GM12801 (cell line): ENCODE results near the gene PDCD4.

ENCODE experiments used
- TF ChIP-seq, protein P1 (sequence below): IDR thresholded peaks from one replicate; pipeline ENCODE4 v1.5.1; 2011; ENCODE audit warnings: control low read depth; ENCODE audit not compliant: insufficient read length; ENCODE audit errors: extremely low read depth

The PDCD4 gene

DNA sequence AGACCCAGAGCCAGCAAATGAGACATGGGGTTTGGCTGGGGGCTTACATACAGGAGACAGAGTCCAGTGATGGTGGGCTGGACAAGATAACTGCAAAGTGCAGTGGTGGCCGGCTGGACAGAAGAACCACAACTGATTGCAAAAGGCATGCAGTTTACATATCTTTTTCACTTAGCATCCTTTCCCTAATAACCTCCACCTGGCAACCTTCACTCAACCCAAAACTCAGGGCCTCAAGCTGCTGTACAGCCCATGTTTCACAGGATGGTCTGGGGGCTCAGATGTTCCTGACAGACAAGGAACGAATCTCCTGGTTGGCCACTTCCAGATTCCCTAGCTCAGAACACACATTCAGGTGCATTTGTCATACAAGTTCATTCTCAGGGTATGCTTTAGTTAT, 7.8 kb upstream of the PDCD4 start:
- TF ChIP-seq, protein P1, sequence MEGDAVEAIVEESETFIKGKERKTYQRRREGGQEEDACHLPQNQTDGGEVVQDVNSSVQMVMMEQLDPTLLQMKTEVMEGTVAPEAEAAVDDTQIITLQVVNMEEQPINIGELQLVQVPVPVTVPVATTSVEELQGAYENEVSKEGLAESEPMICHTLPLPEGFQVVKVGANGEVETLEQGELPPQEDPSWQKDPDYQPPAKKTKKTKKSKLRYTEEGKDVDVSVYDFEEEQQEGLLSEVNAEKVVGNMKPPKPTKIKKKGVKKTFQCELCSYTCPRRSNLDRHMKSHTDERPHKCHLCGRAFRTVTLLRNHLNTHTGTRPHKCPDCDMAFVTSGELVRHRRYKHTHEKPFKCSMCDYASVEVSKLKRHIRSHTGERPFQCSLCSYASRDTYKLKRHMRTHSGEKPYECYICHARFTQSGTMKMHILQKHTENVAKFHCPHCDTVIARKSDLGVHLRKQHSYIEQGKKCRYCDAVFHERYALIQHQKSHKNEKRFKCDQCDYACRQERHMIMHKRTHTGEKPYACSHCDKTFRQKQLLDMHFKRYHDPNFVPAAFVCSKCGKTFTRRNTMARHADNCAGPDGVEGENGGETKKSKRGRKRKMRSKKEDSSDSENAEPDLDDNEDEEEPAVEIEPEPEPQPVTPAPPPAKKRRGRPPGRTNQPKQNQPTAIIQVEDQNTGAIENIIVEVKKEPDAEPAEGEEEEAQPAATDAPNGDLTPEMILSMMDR, result no peak

DNA sequence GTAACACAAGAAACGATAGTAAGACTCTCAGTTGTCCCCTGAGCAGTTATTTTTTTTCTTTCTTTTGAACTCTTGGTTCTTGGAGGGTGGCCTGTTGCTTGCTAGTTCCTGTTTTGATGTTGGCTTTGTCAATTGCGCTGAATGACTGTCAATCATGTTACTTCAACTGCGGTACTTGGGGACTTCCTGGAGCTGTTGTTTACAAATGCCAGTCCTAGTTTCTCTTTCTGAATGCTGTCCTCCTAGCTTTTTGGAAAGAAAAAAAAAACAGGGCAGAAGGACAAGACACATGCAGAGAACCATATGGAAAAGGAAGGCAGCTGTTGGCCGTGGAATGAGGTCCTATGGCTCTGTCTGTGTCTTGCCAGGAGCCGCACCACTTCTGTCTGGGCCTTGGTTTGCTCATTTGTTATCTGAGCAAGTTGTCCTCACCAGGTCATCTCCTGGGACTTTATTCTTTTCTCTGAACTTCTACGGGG, 7.0 kb upstream of the PDCD4 start:
- TF ChIP-seq, protein P1, result no peak

DNA sequence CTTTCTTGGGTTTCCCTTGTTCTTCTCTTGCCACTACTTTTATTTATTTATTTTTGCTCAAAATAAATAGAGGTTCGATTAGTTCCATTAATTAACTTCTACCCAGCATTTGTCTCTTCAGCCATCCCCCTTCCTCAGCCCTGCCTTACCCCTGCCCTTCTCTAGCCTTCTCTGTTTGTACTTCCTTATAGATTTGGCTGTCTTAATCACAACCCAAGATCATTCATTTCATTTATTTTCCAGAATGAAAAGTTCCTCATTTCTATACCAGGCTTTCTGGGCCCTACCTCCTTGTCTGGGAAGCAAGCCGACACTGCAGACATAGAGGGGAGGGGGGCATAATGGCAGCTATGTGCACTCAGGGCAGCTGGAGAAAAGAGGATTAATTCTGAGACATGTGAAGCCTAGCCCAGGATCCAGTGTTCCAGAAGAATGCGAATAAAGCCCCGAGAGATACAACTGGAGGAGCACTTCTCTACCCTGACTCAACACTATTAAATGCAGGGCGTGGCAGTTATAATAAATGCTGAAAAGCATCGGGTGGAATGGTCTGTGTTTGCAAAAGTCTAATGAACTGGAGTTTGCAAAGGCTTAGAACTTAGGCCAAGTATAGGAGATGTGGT, 6.4 kb upstream of the PDCD4 start:
- TF ChIP-seq, protein P1, result no peak

DNA sequence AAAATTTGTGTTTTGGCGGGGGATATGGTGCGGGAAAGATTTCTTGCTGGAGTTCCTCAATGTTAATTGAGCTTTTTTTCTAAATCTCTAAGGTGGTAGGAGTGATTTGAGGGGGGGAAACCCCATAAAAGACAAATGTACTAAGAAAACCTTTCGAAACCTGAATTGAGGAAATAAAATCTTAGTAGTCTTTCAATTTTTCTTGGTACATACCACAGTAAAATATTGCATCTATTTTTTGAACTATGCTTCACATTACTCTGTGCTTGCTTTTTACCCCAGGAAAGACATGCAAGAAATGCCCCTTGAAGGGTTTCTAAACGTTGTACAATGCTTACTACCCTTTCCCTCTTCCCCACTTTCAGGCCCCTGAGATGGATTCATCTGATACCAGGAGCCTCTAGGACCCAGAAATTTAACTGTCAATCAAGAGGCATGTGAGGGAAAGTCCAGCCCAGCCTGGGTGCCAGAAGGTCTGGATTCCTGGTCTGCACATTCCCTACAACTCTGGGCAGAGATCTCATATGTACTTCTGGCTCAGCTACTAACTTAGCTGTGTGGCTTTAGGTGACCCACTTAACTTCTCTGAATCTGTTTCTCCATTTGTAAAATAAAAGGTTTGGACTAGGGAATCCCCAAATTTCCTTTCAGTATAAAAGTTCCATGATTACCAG, 5.8 kb upstream of the PDCD4 start:
- TF ChIP-seq, protein P1, result no peak

DNA sequence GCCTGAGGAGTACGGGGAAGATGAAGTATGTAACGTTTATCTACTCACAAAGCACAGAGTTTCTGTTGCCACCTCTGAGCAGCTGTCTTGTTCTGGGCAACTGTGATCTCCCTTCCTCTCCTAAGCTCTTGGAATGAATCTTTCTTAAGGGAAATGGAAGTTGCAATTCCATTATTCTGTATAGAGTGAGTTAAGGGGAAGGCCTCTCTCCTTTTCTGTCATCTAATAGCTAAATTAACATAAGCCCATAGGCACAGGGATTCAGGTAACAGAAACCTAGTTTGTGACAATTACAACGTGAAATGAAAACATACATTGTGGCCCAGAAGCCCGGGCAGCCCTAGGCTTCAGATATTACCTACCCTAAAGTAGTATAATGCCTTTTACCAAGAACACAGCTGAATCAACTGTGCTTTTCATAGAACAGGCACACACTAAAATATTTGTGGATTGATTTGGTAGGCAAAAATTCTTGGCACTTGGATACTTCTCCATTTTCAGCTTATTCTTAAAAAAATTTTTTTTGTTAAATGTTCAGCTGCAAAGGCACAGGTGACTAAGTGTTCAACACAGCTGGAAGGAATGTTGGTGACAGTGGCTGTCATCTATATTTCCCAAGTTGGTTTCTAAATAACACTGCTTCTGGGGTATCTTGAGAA, 3.8 kb upstream of the PDCD4 start:
- TF ChIP-seq, protein P1, result no peak

DNA sequence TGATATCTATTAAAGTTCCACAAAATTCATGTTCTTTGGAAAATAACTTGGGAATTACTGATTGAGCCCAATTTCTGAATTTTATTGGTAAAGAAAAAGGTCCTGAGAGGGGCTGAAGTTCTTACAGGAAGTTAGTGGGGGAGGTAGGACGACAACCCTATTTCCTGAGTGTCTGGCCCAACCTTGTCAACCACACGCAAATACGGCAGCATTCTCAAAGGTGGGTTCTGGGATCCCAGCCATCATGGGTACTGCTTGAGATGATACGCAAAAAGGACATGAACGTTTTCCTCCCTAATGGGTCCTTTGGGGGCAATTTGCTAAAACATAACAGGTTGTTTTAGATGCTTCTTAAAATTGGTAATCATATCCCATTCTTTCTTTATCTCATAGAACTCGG, 2.7 kb upstream of the PDCD4 start:
- TF ChIP-seq, protein P1, result no peak

DNA sequence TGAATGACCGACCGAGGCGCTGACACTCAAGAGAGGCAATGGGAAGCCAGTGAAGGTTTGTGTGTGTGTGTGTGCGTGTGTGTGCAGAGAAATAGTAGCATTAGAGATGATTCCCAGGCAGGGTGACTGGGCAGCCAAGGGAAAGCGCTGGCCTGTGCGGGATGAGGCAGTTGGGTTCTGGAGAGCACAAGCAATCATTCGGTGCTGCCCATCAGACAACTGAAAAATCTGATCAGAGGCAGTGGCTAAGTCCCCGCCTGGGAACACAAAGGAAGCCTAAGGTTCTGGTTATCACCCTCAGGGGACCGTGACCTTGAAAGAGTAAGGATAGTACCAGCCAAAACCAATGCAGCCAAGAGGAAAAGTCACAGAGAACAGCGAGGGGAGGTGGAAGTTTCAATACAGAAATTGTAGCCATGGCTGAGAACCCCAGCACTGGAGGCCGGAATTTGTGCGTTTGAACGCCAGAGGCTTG, 868 bp upstream of the PDCD4 start:
- TF ChIP-seq, protein P1, result no peak
